Activated CD8-positive, alpha-beta memory T cell treated with anti-CD3 and anti-CD28 coated beads for 1 hour (primary cell): ENCODE measurements around the gene BICDL2.
"Not testable (repeated sequence)": the region's sequence is repeated elsewhere in the genome, so short reads cannot be mapped to it uniquely, and the experiment has no call there.

ENCODE experiments used
- DNase-seq, 2 donors: peaks; one replicate each; pipeline ENCODE4 v3.0.0-alpha.2; 2020; ENCODE audit warnings: low read depth in 1 of 2; ENCODE audit errors: extremely low read depth in 1 of 2

The BICDL2 gene

DNA sequence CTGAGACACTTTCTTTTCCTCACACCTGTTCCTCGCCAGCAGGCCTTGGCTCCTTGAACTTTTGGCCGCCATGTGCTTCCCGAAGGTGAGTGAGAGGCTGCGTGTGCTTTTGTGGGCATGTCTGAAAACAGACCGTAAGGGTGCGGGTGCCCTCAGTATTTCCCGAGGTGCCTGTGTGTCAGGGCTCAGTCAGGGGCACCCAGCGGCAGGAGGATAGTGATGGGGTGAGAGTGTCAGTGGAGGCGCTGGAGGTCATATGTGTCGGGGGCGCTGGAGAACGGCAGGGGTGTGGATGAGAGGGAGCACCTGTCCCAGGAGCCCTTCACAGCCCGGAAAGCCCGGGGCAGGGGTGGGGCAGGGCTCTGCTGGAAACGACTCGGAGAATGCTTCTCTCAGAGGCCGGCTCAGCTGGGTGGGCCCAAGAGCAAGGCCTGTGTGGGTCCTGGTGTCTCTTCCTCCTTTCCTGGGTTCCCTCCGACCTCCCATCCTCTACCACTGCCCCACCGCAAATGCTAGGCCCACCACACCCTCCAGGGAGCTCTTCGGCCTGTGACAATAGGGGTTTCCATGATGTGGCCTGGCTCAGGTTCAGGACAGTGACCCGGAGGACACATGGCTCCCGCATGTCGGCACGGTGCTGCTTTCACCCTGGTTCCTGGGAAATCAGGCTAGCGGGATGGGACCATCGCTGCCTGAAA, 29.1 kb upstream of the BICDL2 start:
- no peak for DNase-seq

DNA sequence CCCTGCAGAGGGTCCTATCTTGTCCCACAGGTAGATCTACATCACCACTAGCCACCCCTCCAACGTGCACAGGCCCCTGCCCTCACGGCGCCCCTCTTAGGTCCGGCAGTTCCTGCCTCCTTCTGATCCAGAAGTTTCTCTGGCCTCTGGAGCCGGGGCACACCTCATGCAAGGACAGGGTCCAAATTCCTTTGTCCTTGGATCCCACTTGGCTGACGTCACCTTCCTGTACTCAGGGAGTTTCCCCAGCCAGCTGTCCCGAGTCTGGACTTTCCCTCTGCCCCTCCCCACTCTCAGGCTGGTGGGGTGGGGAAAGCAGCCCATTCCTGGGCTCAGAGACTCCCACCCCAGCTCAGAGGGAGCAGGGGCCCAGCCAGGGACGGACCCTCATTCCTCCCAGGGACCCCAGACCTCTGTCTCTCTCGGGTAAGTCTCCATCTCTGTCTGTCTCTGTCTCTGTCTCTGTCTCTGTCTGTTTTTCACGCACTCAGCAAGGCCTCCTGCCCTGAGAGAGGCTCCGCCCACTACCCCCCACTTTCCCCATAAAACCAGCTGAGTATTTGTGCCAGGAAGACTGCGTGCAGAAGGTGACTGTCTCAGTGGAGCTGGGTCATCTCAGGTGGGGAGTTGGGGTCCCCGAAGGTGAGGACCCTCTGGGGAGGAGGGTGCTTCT, 28.5 kb upstream of the BICDL2 start, which contains the start of gene IL32:
Gene IL32 (plus strand): TSS at position 572 of the 673 bp plus-strand sequence. CDS start 172 bp downstream, outside the sequence.
- DNase-seq = peak; percentile 36 to 51

DNA sequence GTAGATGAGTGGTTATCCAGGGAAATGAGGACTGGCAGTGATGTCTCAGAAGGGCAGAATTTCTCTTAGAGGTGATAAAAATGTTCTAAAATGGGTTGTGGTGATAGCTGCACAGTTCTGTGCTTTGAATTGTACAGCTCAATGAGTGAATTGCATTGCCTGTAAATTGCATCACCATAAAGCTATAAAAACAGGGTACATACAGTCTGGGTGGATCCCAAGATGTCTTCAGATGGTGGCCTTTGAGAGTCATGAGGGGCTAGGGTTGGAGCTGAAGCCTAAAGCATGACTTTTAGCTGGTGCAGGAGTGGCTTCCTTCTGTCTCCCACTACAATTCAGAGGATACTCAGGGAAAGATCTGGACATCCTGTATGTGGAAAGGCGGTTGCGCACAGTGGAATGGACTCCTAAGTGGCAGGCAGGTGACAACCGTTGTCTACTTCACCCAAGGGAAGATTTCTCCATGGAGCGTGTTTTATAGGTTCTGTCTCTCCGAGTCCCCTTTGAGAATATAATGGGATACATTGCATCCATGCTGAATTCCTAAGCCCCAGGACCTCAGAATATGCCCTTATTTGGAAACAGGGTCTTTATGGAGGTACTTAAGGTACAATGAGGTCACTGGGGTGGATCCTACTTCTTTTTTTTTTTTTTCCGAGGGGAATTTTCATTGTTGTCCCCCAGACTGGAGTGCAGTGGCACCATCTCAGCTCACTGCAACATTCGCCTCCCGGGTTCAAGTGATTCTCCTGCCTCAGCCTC, 27.1 kb upstream of the BICDL2 start:
- DNase-seq = no peak

DNA sequence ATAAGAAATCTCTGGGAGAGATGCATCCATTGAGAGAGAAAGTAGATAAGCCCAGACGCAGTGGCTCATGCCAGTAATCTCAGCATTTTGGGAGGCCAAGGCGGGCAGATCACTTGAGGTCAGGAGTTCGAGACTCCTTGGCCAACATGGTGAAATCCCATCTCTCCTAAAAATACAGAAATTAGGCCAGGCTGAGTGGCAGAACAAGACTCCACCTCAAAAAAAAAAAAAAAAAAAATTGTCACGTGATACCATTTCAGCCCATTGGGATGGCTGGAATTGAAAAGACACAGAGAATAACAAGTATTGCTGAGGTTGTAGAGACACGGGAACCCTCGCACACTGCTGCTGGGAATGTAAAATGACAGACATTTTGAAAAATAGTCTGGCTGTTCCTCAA, 25.8 kb upstream of the BICDL2 start:
- DNase-seq = no peak

DNA sequence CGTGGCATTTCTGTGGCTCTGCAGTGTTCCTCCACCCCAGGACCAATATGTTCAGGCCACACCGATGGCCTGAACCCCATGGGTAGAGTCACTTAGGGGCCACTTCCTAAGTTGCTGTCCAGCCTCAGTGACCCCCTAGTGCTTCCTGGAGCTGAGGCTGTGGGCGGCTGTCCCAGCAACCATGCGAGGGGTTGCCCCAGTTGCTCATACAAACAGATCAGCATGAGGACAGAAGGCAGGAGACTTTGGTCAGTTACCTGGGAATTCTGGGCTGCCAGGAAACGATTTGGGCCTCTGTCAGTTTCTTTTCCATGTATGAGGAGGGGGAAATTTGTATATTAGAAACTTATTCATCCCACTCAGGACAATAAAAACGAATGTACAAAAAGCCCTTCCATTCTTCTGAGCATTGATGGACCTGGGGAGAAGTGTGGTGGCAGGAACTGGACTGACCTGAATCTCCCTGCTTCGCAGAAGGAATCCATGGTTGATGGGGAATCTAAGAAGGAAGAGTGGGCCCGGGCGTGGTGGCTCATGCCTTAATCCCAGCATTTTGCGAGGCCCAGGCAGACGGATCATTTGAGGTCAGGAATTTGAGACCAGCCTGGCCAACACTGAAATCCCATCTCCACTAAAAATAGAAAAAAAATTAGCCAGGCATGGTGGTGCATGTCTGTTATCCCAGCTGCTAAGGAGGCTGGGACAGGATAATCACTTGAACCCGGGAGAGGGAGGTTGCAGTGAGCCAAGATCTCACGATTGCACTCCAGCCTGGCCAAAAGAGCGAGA, 23.8 kb upstream of the BICDL2 start:
- no peak for DNase-seq

DNA sequence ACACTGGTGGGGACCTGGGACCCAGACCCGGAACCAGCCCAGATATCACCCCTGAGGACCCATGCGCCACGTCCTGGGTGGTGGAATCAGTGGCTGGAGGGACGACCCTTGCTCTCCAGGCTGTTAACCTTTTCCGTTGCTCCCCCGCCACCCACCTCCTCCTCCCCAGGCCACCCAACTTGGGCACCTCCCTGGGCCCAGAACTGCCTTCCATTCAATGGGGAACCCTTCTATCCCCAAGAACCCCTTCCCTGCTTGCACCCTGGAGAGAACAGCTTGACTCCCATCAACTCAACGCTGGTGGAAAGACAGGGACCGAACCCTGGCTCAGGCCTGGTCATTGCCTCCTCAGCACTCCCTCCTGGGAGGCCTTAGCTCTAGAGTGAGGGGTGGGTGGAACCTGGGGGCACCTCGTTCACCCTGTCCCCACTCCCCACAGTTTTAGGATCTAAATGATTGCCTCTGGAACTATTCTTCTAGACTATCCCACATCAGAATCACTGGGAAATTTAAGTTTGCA, 23.0 kb upstream of the BICDL2 start:
- no peak for DNase-seq

DNA sequence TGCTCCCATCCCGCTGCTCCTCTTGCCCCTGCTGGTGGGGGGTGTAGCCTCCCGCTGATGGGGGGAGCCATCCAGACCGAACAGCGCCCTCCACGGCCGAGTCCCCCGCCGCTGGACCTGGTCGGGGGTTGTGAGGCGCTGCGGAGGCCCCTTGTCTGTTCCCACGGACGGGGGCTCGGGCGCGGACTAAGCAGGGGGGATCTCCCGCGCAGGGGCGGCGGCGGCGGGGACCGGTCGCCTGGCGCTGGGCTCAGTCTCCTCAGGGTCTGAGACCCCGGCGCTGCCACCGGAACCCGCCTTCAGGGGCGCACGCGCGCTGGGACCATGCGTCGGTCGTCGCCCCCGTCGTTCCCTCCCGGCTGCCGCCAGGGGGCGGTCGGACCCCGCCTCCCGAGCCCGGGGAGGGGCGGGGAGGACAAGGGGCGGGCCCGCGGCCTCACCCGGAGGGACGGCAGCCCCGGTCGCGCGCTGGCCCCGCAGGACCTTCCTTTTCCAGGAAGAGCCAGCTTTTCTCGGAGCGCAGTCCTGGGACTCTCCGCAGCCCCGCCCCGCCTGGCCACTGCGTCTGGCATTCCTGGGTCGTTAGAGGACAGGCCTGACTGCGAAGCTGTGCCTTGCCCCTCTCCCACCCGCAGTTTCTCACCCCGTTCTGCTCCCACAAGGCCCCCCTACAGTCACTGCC, 22.4 kb upstream of the BICDL2 start:
- DNase-seq = peak; percentile 52 to 84

DNA sequence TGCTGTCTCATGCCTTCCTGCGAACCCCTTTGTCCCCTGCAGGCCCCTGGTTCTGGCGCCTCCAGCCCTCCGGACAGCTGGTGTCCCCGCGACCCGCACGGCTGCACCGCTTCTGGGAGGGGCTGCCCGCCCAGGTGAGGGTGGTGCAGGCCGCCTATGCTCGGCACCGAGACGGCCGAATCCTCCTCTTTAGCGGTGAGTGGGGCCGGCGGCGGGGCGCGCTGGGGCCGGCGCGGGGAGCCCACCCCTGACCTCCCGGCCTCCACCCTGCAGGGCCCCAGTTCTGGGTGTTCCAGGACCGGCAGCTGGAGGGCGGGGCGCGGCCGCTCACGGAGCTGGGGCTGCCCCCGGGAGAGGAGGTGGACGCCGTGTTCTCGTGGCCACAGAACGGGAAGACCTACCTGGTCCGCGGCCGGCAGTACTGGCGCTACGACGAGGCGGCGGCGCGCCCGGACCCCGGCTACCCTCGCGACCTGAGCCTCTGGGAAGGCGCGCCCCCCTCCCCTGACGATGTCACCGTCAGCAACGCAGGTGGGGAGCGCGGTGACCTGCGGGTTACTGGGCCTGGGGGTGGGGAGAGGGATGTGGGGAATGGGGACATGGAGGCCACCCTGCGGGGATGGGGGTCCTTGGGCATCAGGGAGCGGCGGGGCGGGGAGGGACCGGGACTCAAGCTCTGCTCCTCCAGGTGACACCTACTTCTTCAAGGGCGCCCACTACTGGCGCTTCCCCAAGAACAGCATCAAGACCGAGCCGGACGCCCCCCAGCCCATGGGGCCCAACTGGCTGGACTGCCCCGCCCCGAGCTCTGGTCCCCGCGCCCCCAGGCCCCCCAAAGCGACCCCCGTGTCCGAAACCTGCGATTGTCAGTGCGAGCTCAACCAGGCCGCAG, 21.6 kb upstream of the BICDL2 start:
- DNase-seq = no peak

DNA sequence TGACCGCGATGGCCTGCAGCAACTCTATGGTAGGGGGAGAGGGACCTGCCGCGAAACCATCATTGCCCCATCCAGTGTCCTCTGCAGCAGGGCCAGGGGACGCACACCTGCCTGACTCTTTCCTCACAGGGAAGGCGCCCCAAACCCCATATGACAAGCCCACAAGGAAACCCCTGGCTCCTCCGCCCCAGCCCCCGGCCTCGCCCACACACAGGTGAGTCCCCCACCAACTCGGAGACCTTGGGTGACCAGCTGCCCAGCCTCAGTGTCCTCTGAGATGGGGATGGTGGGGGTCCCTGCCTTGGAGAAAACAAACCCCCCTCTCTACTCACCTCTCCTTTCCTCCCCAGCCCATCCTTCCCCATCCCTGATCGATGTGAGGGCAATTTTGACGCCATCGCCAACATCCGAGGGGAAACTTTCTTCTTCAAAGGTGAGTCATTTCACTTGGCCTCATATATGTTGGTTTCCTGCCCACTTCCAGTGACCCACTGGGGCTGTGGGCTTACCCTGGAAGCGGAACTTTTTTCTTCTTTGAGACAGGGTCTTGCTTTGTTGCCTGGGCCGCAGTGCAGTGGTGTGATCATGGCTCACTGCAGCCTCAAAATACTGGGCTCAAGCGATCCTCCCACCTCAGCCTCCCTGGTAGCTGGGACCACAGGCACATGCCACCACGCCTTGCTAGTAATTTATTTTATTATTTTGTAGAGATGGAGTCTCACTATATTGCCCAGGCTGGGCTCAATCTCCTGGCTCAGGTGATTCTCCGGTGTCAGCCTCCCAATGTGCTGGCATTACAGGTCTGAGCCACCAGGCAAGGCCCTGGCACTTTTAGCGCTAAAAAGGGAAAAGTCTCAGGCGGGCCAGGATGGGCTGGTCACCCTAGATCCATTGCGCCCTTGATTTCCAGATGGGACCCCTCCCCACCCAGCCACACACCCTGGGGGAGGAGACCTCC, 20.7 kb upstream of the BICDL2 start:
- no peak for DNase-seq

DNA sequence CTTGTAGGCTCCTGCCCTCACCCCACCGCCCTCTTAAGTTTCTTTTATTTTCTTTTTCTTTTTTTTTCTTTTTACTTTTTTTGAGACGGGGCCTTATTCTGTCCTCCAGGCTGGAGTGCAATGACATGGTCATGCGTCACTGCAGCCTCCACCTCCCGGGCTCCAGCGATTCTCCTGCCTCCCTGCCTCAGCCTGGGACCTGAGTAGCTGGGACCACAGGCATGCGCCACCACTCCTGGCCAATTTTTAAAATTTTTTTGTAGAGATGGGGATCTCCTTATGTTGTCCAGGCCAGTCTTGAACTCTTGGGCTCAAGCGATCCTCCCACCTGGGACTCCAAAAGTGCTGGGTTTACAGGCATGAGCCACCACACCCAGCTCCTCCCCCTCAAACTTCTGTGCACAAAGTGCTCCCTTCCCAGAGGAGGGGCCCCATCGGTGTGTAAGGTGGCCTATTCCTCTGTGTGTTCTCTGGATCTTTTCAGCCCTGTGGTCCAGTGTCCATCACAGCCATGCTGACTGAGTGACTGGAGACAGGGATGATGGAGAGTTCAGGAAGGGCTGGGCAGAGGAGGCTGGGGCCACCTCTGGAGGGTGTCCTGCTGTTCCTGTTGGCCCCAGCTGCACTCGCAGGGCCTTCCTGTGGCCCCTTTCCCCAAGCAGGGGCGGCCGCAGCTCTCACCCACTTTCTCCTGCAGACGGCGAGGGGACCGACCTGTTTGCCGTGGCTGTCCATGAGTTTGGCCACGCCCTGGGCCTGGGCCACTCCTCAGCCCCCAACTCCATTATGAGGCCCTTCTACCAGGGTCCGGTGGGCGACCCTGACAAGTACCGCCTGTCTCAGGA, 19.8 kb upstream of the BICDL2 start:
- DNase-seq = no peak

DNA sequence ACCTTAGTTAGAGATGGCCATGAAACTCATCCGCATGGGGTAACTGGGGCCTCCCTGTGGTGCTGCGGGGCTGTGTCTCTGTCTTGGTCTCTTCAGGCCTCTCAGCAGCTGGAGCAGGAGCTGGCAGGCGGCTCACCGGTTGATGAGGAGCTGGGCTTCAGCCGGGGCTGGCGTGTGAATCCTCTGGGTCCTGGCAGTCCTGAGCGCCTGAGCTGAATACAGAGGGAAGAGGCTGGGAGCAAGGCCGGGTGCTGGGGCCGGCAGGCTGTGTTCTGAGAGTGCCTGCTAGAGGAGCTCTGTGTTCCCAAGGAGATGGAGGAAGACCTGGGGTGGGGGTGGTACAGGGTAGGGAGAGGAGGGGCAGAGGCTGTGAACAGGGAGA, 19.0 kb upstream of the BICDL2 start:
- not testable (repeated sequence) for DNase-seq

DNA sequence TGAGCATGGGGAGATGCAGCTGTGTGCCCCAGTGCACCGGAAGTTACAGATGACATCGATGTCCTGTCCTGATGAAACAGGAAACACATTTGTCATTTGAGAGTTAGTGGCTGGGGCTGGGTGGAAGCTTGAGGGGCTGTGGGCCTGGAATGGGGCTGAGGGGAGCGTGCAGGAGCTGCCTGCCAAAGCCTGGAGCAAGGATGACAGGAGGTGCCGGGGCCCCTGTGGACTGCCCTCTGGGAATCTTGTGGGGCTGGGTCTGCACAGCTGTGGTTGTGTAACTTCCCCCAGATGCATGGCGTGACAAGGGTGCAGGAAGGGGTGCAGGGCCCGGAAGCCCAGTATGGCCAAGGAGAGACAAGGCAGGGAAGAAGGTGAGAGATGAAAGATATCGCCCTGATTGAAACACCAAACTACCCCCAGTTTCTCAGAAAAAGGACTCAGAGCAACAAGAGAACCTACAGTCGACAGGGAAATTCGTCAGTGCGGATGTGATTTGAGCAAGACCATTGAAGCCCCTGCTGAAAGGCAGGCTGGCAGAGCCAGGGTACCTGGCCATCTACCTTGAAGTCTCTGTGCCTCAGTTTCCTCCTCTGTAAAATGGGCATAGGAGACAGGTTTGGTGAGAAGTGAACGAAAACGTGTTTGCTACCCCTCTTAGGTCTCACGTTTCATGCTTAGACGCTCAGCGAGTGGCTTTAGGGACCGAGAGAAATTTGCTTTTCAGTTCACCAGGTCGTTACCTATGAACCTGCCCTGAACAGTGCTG, 18.4 kb upstream of the BICDL2 start:
- no peak for DNase-seq

DNA sequence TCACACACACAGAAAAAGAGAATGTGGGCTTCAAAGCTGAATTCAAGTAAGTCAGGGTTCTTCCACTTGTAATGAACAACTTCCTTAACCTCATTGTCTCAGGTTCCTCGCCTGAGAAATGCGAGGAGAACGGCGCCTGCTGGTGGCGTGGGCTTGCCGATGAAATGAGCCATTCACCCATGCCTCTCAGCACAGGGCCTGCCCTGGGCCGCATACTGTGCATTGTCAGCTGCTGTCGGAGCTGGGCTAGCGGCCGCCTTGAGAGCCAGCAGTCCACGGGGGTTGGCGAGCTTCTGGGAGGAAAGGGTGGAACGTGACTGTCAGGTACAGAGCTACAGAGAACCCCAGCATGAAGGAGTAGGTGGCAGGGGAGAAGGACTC, 16.6 kb upstream of the BICDL2 start:
- DNase-seq = not testable (repeated sequence)

DNA sequence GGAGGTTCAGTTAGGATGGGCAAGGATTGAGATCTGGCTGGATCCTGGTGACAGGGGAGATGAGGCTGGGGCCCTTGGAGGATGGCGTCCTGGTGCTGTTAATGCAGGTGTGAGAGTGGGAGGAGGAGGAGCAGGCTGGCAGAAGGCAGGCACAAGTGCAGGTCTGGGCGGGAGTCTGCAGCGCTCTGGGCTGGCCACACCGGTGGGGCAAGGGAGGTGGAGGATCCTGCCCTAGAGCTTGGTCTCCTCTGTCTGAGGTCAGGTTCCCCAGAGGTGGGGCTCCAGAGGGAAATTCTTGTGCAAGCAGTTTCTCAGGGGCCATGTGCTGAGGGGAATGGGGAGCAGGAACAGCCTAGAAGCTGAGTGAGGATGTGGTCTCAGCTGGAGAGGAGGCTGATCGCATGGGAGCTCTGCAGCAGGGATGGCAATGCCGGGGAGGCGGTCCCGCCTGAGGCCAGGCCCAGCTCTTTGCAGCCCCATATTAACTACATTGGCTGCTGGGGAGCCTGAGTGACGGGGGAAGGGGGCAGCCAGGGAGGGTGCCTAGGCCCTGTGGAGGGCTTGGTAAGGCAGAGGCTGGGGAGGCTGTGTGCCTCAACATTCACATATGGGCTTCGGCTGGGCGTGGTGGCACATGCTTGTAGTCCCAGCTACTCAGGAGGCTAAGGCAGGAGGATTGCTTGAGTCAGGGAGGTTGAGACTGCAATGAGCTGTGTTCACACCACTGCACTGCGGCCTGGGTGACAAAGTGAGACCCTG, 16.0 kb upstream of the BICDL2 start:
- not testable (repeated sequence) for DNase-seq

DNA sequence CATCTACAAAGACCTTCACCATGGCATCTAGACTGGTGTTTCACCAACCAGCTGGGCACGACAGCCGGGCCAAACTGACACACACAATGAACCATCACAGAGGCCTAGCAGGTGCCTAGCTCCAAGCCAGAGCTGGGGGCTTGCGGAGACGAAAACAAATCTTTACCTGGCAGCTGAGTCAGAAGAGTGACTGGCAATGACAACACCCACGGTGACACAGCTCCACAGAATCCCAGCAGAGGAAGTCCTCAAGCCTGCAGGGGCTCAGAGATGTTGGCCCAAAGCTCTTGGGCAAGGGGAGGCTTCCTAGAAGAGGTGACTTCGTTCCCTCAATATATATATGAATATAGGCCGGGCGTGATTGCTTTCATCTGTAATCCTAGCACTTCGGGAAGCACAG, 14.8 kb upstream of the BICDL2 start:
- no peak for DNase-seq

DNA sequence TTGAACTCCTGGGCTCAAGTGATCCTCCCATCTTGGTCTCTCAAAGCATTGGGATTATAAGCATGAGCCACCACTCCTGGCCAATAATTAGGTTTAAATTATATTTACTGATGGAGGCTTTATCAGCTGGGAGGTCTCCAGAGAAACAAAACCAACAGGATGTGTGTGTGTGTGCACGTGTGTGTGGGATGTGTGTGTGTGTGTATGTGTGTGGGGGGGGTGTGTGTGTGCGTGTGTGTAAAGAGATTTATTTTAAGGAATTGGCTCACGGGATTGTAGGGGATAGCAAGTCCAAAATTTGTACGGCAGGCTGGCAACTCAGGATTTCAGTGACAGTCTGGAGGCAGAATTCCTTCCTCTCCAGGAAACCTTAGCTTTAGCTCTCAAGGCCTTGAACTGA, 14.3 kb upstream of the BICDL2 start:
- no peak for DNase-seq
